ENCODE data around the gene TMEM63C.

DNA sequence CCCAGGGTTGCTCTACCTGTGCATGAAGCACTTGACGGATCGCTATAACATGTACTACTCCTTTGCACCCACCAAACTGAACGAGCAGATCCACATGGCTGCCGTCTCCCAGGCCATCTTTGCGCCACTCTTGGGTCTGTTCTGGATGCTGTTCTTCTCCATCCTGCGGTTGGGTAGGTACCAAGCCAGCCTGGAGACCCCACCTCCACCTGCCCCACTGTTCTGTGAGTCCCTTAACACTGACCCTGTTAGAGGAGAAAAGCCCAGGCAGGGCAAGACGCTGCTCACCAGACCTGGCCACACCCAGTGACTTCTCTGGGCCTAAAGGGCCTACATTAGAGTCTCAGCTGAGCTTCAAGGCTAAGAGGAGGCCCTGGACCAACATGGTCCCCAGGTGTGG, 67.7 kb downstream of the TMEM63C start:
- TF ChIP-seq POLR2A (IDR thresholded peaks at IDR 0.05): no peak
- TF ChIP-seq, protein P1, sequence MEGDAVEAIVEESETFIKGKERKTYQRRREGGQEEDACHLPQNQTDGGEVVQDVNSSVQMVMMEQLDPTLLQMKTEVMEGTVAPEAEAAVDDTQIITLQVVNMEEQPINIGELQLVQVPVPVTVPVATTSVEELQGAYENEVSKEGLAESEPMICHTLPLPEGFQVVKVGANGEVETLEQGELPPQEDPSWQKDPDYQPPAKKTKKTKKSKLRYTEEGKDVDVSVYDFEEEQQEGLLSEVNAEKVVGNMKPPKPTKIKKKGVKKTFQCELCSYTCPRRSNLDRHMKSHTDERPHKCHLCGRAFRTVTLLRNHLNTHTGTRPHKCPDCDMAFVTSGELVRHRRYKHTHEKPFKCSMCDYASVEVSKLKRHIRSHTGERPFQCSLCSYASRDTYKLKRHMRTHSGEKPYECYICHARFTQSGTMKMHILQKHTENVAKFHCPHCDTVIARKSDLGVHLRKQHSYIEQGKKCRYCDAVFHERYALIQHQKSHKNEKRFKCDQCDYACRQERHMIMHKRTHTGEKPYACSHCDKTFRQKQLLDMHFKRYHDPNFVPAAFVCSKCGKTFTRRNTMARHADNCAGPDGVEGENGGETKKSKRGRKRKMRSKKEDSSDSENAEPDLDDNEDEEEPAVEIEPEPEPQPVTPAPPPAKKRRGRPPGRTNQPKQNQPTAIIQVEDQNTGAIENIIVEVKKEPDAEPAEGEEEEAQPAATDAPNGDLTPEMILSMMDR (IDR thresholded peaks at IDR 0.05): no peak
